KMS-11 (cell line): ENCODE measurements around the gene SYT3.

Source experiments
- H2AFZ ChIP-seq: fragments of 200-600 bp; sonication (generic); 2 replicates; pipeline ENCODE4 v1.6.1; 2016; ENCODE audit warnings: antibody characterized with exemption, mixed run types, low read depth
- H3K27ac ChIP-seq: fragments of 200-600 bp; sonication (generic); 2 replicates; pipeline ENCODE4 v1.6.1; 2016; ENCODE audit warnings: mild to moderate bottlenecking, mixed run types
- H3K27me3 ChIP-seq: fragments of 200-600 bp; sonication (generic); 2 replicates; pipeline ENCODE4 v1.6.1; 2017; ENCODE audit warnings: mild to moderate bottlenecking, low read depth, mixed run types, moderate library complexity; ENCODE audit not compliant: insufficient read depth
- H3K36me3 ChIP-seq: fragments of 200-600 bp; sonication (generic); 2 replicates; pipeline ENCODE4 v1.6.1; 2017; ENCODE audit warnings: mild to moderate bottlenecking, mixed run types; ENCODE audit not compliant: insufficient read depth
- H3K4me1 ChIP-seq: fragments of 200-600 bp; sonication (generic); 2 replicates; pipeline ENCODE4 v1.6.1; 2016; ENCODE audit warnings: mild to moderate bottlenecking, low read depth, mixed run types; ENCODE audit not compliant: poor library complexity, severe bottlenecking
- H3K4me2 ChIP-seq: fragments of 200-600 bp; sonication (generic); 2 replicates; pipeline ENCODE4 v1.7.0; 2016; ENCODE audit warnings: mild to moderate bottlenecking, mixed run types
- H3K4me3 ChIP-seq: fragments of 200-600 bp; sonication (generic); IDR thresholded peaks from 2 replicates; pipeline ENCODE4 v1.6.1; 2017; ENCODE audit warnings: low read depth, low read length, mixed read lengths; ENCODE audit not compliant: insufficient read depth
- H3K79me2 ChIP-seq: fragments of 200-600 bp; sonication (generic); 2 replicates; pipeline ENCODE4 v1.6.1; 2016; ENCODE audit warnings: low read depth, mixed run types; ENCODE audit not compliant: insufficient read depth
- H3K9ac ChIP-seq: fragments of 200-600 bp; sonication (generic); 2 replicates; pipeline ENCODE4 v1.6.1; 2016; ENCODE audit warnings: mild to moderate bottlenecking, mixed run types
- H4K20me1 ChIP-seq: fragments of 200-600 bp; sonication (generic); 2 replicates; pipeline ENCODE4 v1.6.1; 2016; ENCODE audit warnings: mild to moderate bottlenecking, mixed run types; ENCODE audit not compliant: insufficient read depth
- CTCF ChIP-seq: fragments of 200-600 bp; sonication (generic); conservative IDR thresholded peaks from 2 replicates; pipeline ENCODE4 v1.6.1; 2017; ENCODE audit warnings: low read depth, mild to moderate bottlenecking, antibody characterized with exemption, low read length, moderate library complexity, mixed read lengths

SYT3 gene

GRCh38 chr19:50632151-50632835 lies 7.4 kb downstream of the SYT3 start:
- Histone ChIP-seq H3K4me1 (no peaks in the 10 kb centered on the region), H3K27me3 (peaks cover 8% of the 10 kb centered on the region; the same call in 1 of the 2 replicates), H3K27ac (no peak overlapping the region), H3K9ac (no peak overlapping the region), H4K20me1 (no peaks in the 10 kb centered on the region), H3K4me3 (no peak overlapping the region), H3K79me2 (no peaks in the 10 kb centered on the region), H3K36me3 (no peaks in the 10 kb centered on the region), H2AFZ (no peak overlapping the region), H3K4me2 (no peak overlapping the region)
- TF ChIP-seq CTCF, result no peak

- H3K36me3 ChIP-seq, result no peaks in the 10 kb centered on the region
- no peak for TF ChIP-seq CTCF
- no peaks in the 10 kb centered on the region for H4K20me1 ChIP-seq
- H2AFZ ChIP-seq, result no peak overlapping the region
- no peak overlapping the region for H3K9ac ChIP-seq
- H3K79me2 ChIP-seq, result no peaks in the 10 kb centered on the region
- H3K27me3 ChIP-seq, result peaks cover 8% of the 10 kb centered on the region; the same call in 1 of the 2 replicates
- H3K27ac ChIP-seq, result no peak overlapping the region
- H3K4me3 ChIP-seq, result no peak overlapping the region
- no peak overlapping the region for H3K4me2 ChIP-seq
- H3K4me1 ChIP-seq, result no peaks in the 10 kb centered on the region
These were observed 9.9 kb downstream of the SYT3 start for GRCh38 chr19:50629801-50630200.

GRCh38 chr19:50629194-50629593 lies 10.5 kb downstream of the SYT3 start:
- Histone ChIP-seq H3K9ac (no peak overlapping the region), H3K36me3 (no peaks in the 10 kb centered on the region), H3K79me2 (no peaks in the 10 kb centered on the region), H3K27ac (no peak overlapping the region), H4K20me1 (no peaks in the 10 kb centered on the region), H2AFZ (no peak overlapping the region), H3K4me3 (no peak overlapping the region), H3K4me2 (no peak overlapping the region), H3K27me3 (peaks cover 8% of the 10 kb centered on the region; the same call in 1 of the 2 replicates), H3K4me1 (no peaks in the 10 kb centered on the region)
- TF ChIP-seq CTCF, result no peak

- no peak for TF ChIP-seq CTCF
- peaks cover 8% of the 10 kb centered on the region; the same call in 1 of the 2 replicates for H3K27me3 ChIP-seq
- no peaks in the 10 kb centered on the region for H3K79me2 ChIP-seq
- H3K4me2 ChIP-seq, result no peak overlapping the region
- no peak overlapping the region for H3K9ac ChIP-seq
- no peaks in the 10 kb centered on the region for H4K20me1 ChIP-seq
- no peaks in the 10 kb centered on the region for H3K4me1 ChIP-seq
- H2AFZ ChIP-seq, result no peak overlapping the region
- no peak overlapping the region for H3K4me3 ChIP-seq
- H3K27ac ChIP-seq, result no peak overlapping the region
- no peaks in the 10 kb centered on the region for H3K36me3 ChIP-seq
These were observed 11.1 kb downstream of the SYT3 start for GRCh38 chr19:50628551-50628950.
